ENCODE data around the gene CXorf58.

- TF ChIP-seq EZH2 (IDR thresholded peaks at IDR 0.05; ENCODE audit: borderline replicate concordance, low read depth, low read length, poor library complexity, severe bottlenecking) (no peak), CTCF (conservative IDR thresholded peaks at IDR 0.05; ENCODE audit: low read depth, low read length) (peak; percentile 75)
Observed at GRCh38 chrX:23907498-23908218, at the start of gene CXorf58, which contains the start of gene APOO.
